ENCODE results near the gene FBLN1. TPM values are rescaled to one million over a fixed set of nuclear protein-coding genes. Genes with fewer than 3 reads are reported as not detected.
A peak's percentile ranks its signal among the peaks of the same experiment; 100 is the strongest.

Gene FBLN1
- total RNA-seq, 6 experiments from 2014 or later = 199 to 346 (median 326) TPM

DNA sequence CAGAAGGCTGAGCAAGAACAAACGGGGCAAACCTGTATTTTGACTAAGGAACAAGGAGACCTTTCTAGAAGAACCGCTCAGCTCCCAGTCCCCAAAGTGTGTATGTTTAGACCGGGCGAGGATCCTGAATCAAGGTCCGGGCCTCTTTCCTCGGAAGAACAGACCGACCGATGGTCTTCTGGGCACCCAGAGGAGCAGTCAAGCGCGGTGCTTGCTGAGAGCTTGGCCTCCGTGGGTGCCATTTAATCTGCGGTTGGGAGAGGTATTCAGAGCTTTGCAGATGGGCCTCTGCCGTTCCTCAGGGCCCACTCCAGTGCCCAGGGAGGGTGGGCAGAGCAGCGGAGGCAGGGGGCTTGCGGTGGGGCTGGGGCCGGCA is 142.5 kb downstream of the FBLN1 start:
- TF ChIP-seq, protein P1, sequence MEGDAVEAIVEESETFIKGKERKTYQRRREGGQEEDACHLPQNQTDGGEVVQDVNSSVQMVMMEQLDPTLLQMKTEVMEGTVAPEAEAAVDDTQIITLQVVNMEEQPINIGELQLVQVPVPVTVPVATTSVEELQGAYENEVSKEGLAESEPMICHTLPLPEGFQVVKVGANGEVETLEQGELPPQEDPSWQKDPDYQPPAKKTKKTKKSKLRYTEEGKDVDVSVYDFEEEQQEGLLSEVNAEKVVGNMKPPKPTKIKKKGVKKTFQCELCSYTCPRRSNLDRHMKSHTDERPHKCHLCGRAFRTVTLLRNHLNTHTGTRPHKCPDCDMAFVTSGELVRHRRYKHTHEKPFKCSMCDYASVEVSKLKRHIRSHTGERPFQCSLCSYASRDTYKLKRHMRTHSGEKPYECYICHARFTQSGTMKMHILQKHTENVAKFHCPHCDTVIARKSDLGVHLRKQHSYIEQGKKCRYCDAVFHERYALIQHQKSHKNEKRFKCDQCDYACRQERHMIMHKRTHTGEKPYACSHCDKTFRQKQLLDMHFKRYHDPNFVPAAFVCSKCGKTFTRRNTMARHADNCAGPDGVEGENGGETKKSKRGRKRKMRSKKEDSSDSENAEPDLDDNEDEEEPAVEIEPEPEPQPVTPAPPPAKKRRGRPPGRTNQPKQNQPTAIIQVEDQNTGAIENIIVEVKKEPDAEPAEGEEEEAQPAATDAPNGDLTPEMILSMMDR (IDR thresholded peaks at IDR 0.05) = no peak
- Mint-ChIP-seq H3K27me3 (ENCODE audit: insufficient read depth) (no peaks in the 10 kb centered on the region; the same call in none of the 2 replicates), H3K27ac (no peak overlapping the region), H3K4me1 (ENCODE audit: low read depth) (peaks cover 20% of the 10 kb centered on the region), H3K9me3 (no peaks in the 10 kb centered on the region), H3K4me3 (no peak overlapping the region), H3K36me3 (ENCODE audit: low read depth) (no peaks in the 10 kb centered on the region)
- DNase-seq = no peak

DNA sequence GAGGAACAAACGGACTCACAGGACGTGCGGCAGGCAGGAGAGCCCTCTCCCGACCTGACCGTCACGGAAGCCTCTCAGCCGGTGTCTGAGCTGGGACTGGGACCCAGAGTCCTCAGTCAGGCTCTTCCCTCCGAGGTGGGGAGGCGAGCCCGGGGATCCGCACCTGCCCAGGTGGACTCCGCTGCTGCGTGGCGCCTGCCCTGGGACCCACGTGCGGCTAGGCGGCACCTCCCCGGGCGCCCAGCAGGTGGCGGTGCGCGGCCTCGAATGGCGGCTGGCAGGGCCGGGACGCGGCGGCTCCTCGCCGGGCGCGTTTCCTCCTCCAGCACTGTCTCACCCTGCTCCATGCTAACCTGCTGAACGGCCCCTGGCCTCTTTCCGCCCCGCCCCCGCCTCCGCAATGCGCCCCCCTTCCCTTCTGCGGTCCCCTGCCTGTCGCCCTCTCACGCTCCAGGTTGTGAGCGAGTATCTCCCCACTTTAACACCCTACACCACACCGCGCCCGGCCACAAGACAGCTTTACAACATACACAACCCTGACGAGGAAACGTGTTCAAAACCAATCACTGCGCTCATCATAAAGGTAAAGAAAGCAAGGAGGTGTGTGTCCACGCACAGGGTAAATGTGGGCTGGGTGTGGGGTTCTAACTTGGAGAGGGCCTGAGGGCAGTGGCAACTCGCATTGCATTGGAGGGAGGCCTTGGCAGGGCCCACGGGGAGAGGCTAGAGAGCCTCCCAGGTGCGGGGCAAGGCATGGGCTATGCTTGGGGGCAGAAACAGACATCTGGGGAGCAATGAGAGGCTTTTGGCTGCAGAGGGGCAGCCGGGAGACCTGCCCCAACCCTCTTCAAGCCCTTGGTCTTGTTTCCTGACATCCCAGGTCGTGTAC is 143.1 kb downstream of the FBLN1 start:
- TF ChIP-seq, protein P1 (IDR thresholded peaks at IDR 0.05) = peak; percentile 98
- DNase-seq = peak; percentile 20
- Mint-ChIP-seq H3K4me3 (no peak overlapping the region), H3K36me3 (ENCODE audit: low read depth) (no peaks in the 10 kb centered on the region), H3K4me1 (ENCODE audit: low read depth) (peaks cover 20% of the 10 kb centered on the region), H3K9me3 (no peaks in the 10 kb centered on the region), H3K27ac (no peak overlapping the region), H3K27me3 (ENCODE audit: insufficient read depth) (peaks cover 2% of the 10 kb centered on the region)

DNA sequence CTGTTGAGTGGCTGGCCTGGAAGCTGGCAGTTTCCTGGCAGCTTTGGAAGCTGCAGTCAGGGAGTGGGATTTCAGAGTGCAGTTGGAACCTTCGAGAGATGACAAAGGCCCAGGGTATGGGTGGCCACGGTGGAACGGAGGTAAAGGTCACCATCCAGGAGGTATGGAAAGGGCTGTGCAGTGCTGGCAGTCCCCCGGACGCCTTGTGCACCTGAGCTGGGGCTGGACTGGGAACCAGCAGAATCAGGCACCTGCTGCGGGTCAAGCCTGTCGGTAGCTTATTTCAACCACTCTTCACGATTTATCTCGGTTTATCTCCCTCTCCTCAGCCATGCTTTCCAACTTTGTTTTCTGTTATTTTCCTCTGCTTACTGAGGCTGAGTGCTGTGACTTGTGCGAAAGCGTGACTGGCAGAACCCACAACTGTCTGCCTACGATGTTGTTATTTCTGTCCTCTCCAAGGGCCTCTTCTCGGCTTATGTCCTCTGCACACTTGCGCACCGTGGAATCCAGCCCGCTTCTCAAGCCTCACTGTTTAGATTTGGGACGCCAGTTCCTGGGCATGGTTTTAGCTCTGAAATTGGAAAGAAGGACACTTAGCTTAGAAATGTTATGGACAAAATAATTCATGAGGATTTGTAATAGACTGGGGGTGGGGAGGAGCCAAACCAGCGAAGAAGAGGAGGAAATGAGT is 145.0 kb downstream of the FBLN1 start:
- H3K4me1 Mint-ChIP-seq (ENCODE audit: low read depth) = peaks cover 19% of the 10 kb centered on the region
- H3K27ac Mint-ChIP-seq = no peak overlapping the region
- peaks cover 14% of the 10 kb centered on the region for H3K27me3 Mint-ChIP-seq (ENCODE audit: insufficient read depth)
- peaks cover 5% of the 10 kb centered on the region; the same call in 1 of the 2 replicates for H3K36me3 Mint-ChIP-seq (ENCODE audit: low read depth)
- no peaks in the 10 kb centered on the region; the same call in 1 of the 2 replicates for H3K9me3 Mint-ChIP-seq
- no peak overlapping the region for H3K4me3 Mint-ChIP-seq
- TF ChIP-seq, protein P1 (IDR thresholded peaks at IDR 0.05) = no peak
- no peak for DNase-seq

DNA sequence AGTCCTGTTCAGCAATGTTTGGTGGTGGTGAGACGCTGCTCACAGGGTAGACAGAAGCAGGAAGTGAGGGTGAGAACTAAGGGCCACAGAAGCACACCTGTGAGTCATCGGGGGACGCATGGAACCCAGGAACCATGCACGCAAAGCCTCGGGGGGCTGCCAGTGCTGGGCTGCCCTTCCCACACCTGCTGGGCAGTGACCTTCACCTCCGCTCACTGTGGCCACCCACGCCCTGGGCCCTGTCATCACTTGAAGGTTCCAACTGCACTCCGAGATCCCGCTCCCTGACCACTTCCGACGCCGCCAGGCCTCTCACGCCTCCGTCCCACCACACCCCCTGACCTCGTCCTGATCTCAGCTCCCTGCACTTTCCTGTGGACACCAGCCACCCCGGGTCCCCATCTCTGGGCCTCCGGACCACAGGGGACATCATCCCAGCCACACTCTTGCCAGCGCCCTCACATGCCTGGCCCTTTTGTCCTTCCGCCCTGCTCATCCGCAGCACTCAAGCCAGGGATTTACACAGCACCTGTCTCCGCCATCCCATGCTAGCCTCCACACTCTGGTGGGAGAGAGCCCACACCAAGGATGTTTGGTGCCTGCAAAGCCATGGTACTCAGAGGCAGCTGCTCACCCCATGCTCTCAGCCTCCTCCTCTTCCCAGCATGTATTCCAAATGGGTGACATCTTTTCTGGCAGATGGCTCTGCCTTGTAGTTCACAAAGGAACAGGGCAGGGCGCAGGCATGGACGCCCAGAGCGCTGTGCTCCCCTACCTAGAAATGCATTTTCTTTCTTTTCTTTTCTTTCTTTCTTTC is 145.8 kb downstream of the FBLN1 start:
- Mint-ChIP-seq H3K9me3 (no peaks in the 10 kb centered on the region; the same call in 1 of the 2 replicates), H3K4me1 (ENCODE audit: low read depth) (peaks cover 23% of the 10 kb centered on the region), H3K27ac (no peak overlapping the region), H3K4me3 (no peak overlapping the region), H3K36me3 (ENCODE audit: low read depth) (peaks cover 5% of the 10 kb centered on the region; the same call in 1 of the 2 replicates), H3K27me3 (ENCODE audit: insufficient read depth) (peaks cover 14% of the 10 kb centered on the region)
- TF ChIP-seq, protein P1 (IDR thresholded peaks at IDR 0.05) = no peak
- DNase-seq = no peak

DNA sequence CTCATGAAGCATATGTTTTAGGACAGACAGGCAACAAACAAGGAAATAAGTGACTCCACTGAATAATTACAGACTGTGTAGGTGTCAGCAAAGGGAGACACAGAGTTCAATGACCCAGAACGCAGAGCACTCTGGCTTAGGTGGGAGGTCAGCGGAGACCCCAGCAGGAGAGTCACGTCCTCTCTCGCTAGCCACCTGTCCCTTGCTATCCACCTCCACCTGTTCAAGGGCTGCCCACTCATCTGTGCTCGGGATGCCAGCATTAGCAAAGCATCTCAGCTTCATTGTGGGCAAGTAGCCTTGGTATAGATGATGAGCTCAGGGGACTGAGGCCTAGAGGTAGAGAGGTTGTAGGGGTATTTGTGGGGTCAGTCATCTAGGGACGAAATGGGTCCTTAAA is 147.1 kb downstream of the FBLN1 start:
- peaks cover 14% of the 10 kb centered on the region for H3K27me3 Mint-ChIP-seq (ENCODE audit: insufficient read depth)
- DNase-seq = no peak
- H3K27ac Mint-ChIP-seq = no peak overlapping the region
- H3K4me1 Mint-ChIP-seq (ENCODE audit: low read depth) = peaks cover 23% of the 10 kb centered on the region
- TF ChIP-seq, protein P1 (IDR thresholded peaks at IDR 0.05) = no peak
- H3K4me3 Mint-ChIP-seq = no peak overlapping the region
- no peaks in the 10 kb centered on the region; the same call in 1 of the 2 replicates for H3K9me3 Mint-ChIP-seq
- H3K36me3 Mint-ChIP-seq (ENCODE audit: low read depth) = peaks cover 5% of the 10 kb centered on the region; the same call in 1 of the 2 replicates
